ENCODE data around the gene HFE. TPM values are rescaled to one million over a fixed set of nuclear protein-coding genes. Genes with fewer than 3 reads are reported as not detected.

Gene HFE
- total and polyA plus RNA-seq, 2 of the 13 experiments (the other 11 are each of a cell fraction or from before 2014, with no cell fraction given), result 3.7 to 6.3 TPM

DNA sequence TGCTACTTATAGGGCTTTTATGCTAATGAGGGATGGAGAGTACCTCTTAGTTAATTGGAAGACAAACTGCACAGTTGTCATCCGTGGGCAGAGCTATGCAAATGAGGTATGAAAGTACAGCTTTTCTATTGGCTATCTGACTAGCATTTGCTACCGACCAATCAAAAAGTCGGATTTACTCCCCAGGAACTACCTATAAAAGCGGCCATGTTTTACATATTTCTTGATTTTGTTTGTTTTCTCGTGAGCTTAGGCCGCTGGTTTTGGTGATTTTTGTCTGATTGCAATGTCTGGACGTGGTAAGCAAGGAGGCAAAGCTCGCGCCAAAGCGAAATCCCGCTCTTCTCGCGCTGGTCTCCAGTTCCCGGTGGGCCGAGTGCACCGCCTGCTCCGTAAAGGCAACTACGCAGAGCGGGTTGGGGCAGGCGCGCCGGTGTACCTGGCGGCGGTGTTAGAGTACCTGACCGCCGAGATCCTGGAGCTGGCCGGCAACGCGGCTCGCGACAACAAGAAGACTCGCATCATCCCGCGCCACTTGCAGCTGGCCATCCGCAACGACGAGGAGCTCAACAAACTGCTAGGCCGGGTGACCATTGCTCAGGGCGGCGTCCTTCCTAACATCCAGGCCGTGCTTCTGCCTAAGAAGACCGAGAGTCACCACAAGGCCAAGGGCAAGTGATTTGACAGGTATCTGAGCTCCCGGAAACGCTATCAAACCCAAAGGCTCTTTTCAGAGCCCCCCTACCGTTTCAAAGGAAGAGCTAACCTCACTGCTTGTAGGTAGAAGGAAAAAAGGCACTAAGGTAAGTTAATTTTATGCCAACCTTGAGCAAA is 36.9 kb downstream of the HFE start (continued):
- TF ChIP-seq, protein P1, sequence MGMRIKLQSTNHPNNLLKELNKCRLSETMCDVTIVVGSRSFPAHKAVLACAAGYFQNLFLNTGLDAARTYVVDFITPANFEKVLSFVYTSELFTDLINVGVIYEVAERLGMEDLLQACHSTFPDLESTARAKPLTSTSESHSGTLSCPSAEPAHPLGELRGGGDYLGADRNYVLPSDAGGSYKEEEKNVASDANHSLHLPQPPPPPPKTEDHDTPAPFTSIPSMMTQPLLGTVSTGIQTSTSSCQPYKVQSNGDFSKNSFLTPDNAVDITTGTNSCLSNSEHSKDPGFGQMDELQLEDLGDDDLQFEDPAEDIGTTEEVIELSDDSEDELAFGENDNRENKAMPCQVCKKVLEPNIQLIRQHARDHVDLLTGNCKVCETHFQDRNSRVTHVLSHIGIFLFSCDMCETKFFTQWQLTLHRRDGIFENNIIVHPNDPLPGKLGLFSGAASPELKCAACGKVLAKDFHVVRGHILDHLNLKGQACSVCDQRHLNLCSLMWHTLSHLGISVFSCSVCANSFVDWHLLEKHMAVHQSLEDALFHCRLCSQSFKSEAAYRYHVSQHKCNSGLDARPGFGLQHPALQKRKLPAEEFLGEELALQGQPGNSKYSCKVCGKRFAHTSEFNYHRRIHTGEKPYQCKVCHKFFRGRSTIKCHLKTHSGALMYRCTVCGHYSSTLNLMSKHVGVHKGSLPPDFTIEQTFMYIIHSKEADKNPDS (CRISPR knock-in tag; IDR thresholded peaks at IDR 0.05), result no peak
- peak; percentile 57; the same call in 1 of the 2 replicates for TF ChIP-seq RXRB (CRISPR knock-in tag; IDR thresholded peaks at IDR 0.05; ENCODE audit: borderline replicate concordance)
- peak; percentile 82; the same call in 1 of the 2 replicates for TF ChIP-seq BRCA1 (CRISPR knock-in tag; IDR thresholded peaks at IDR 0.05)
- TF ChIP-seq TAF15 (IDR thresholded peaks at IDR 0.05; ENCODE audit: low read depth, low read length, poor library complexity, severe bottlenecking), result peak; percentile 71
- TF ChIP-seq GATAD2A (CRISPR knock-in tag; IDR thresholded peaks at IDR 0.05), result no peak
- TF ChIP-seq PTBP1 (IDR thresholded peaks at IDR 0.05; ENCODE audit: low read depth, low read length, poor library complexity, severe bottlenecking), result no peak
- TF ChIP-seq, protein P2, sequence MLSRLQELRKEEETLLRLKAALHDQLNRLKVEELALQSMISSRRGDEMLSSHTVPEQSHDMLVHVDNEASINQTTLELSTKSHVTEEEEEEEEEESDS (CRISPR knock-in tag; IDR thresholded peaks at IDR 0.05; ENCODE audit: borderline replicate concordance), result 0 out of 2 replicates have a peak, but pooled peaks have one; percentile 69
- peak; percentile 34 for TF ChIP-seq JARID2 (CRISPR knock-in tag; IDR thresholded peaks at IDR 0.05; ENCODE audit: insufficient replicate concordance)
- TF ChIP-seq ZNF567 (CRISPR knock-in tag; IDR thresholded peaks at IDR 0.05; ENCODE audit: borderline replicate concordance), result peak; percentile 76; the same call in 1 of the 2 replicates
- no peak for TF ChIP-seq ZNF382 (CRISPR knock-in tag; IDR thresholded peaks at IDR 0.05; ENCODE audit: borderline replicate concordance)
- TF ChIP-seq SP2 (CRISPR knock-in tag; IDR thresholded peaks at IDR 0.05), result no peak
- 0 out of 2 replicates have a peak, but pooled peaks have one; percentile 50 for TF ChIP-seq ZNF839 (CRISPR knock-in tag; IDR thresholded peaks at IDR 0.05; ENCODE audit: borderline replicate concordance)
- TF ChIP-seq SRSF9 (IDR thresholded peaks at IDR 0.05; ENCODE audit: borderline replicate concordance, insufficient read depth, low read depth, low read length, poor library complexity, severe bottlenecking), result no peak
- TF ChIP-seq, protein P3, sequence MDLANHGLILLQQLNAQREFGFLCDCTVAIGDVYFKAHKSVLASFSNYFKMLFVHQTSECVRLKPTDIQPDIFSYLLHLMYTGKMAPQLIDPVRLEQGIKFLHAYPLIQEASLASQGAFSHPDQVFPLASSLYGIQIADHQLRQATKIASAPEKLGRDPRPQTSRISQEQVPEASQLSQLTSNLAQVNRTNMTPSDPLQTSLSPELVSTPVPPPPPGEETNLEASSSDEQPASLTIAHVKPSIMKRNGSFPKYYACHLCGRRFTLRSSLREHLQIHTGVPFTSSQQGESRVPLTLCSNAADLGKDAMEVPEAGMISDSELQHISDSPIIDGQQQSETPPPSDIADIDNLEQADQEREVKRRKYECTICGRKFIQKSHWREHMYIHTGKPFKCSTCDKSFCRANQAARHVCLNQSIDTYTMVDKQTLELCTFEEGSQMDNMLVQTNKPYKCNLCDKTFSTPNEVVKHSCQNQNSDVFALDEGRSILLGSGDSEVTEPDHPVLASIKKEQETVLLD (CRISPR knock-in tag; IDR thresholded peaks at IDR 0.05; ENCODE audit: low read depth), result no peak
- TF ChIP-seq ONECUT2 (CRISPR knock-in tag; IDR thresholded peaks at IDR 0.05), result 0 out of 2 replicates have a peak, but pooled peaks have one; percentile 31
- TF ChIP-seq ZNF546 (CRISPR knock-in tag; conservative IDR thresholded peaks at IDR 0.05), result no peak; the same call in 1 of the 2 replicates
- no peak for TF ChIP-seq ZNF205 (CRISPR knock-in tag; IDR thresholded peaks at IDR 0.05)
- TF ChIP-seq MEIS2 (CRISPR knock-in tag; IDR thresholded peaks at IDR 0.05), result peak; percentile 70; the same call in 1 of the 2 replicates
- peak; percentile 52; the same call in 1 of the 2 replicates for TF ChIP-seq KMT2A (CRISPR knock-in tag; IDR thresholded peaks at IDR 0.05)
- peak; percentile 79 for TF ChIP-seq ZNF780A (CRISPR knock-in tag; IDR thresholded peaks at IDR 0.05)
- TF ChIP-seq ZNF768 (CRISPR knock-in tag; IDR thresholded peaks at IDR 0.05), result peak; percentile 85
- no peak for TF ChIP-seq PHF5A (CRISPR knock-in tag; IDR thresholded peaks at IDR 0.05; ENCODE audit: low read depth, unreplicated experiment)
- TF ChIP-seq, protein P4, sequence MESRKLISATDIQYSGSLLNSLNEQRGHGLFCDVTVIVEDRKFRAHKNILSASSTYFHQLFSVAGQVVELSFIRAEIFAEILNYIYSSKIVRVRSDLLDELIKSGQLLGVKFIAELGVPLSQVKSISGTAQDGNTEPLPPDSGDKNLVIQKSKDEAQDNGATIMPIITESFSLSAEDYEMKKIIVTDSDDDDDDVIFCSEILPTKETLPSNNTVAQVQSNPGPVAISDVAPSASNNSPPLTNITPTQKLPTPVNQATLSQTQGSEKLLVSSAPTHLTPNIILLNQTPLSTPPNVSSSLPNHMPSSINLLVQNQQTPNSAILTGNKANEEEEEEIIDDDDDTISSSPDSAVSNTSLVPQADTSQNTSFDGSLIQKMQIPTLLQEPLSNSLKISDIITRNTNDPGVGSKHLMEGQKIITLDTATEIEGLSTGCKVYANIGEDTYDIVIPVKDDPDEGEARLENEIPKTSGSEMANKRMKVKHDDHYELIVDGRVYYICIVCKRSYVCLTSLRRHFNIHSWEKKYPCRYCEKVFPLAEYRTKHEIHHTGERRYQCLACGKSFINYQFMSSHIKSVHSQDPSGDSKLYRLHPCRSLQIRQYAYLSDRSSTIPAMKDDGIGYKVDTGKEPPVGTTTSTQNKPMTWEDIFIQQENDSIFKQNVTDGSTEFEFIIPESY (CRISPR knock-in tag; IDR thresholded peaks at IDR 0.05), result peak; percentile 34; the same call in 1 of the 2 replicates
- peak; percentile 36; the same call in 1 of the 2 replicates for TF ChIP-seq ZNF143 (CRISPR knock-in tag; IDR thresholded peaks at IDR 0.05)
